ENCODE results near the gene ALX4. TPM values are rescaled to one million over a fixed set of nuclear protein-coding genes. Genes with fewer than 3 reads are reported as not detected.

Gene ALX4
- total RNA-seq, 1 experiment from 2014 or later: not detected

- no peaks in the 10 kb centered on the region for H3K9me3 Mint-ChIP-seq (ENCODE audit: unreplicated experiment)
- H3K27me3 Mint-ChIP-seq (ENCODE audit: insufficient read depth, unreplicated experiment): no peaks in the 10 kb centered on the region
- peaks cover 6% of the 10 kb centered on the region for H3K36me3 Mint-ChIP-seq (ENCODE audit: insufficient read depth, unreplicated experiment)
- ChIA-PET CTCF (no interaction called here), POLR2A (interaction anchor here (1.9 kb wide), 1 partner anchor 13 kb away, joined by 4 read pairs; no protein-coding TSS in a partner anchor)
- intact Hi-C loops (cut with micrococcal nuclease): no loop called here
- H3K4me1 Mint-ChIP-seq (ENCODE audit: insufficient read depth, unreplicated experiment): no peaks in the 10 kb centered on the region
- no peak for TF ChIP-seq CTCF (IDR thresholded peaks at IDR 0.05; ENCODE audit: unreplicated experiment)
- H3K27ac Mint-ChIP-seq (ENCODE audit: low read depth, unreplicated experiment): no peak overlapping the region
- H3K4me3 Mint-ChIP-seq (ENCODE audit: unreplicated experiment): no peak overlapping the region
- no peak for DNase-seq (ENCODE audit: unreplicated experiment)
- no TSS peak for BruUV-seq (replicated peaks)
Observed at GRCh38 chr11:44226490-44226889, 83.4 kb downstream of the ALX4 start.

GRCh38 chr11:44224867-44225501, 85.0 kb downstream of the ALX4 start:
- no peak for TF ChIP-seq CTCF (IDR thresholded peaks at IDR 0.05; ENCODE audit: unreplicated experiment)
- H3K27ac Mint-ChIP-seq (ENCODE audit: low read depth, unreplicated experiment): no peak overlapping the region
- no TSS peak for BruUV-seq (replicated peaks)
- H3K4me3 Mint-ChIP-seq (ENCODE audit: unreplicated experiment): no peak overlapping the region
- no peaks in the 10 kb centered on the region for H3K27me3 Mint-ChIP-seq (ENCODE audit: insufficient read depth, unreplicated experiment)
- peaks cover 12% of the 10 kb centered on the region for H3K36me3 Mint-ChIP-seq (ENCODE audit: insufficient read depth, unreplicated experiment)
- DNase-seq (ENCODE audit: unreplicated experiment): no peak
- H3K4me1 Mint-ChIP-seq (ENCODE audit: insufficient read depth, unreplicated experiment): peaks cover 8% of the 10 kb centered on the region
- intact Hi-C loops (cut with micrococcal nuclease): no loop called here
- POLR2A ChIA-PET: interaction anchor here (0.5 kb wide), 1 partner anchor 755 kb away, joined by 4 read pairs; no protein-coding TSS in a partner anchor
- CTCF ChIA-PET: no interaction called here
- H3K9me3 Mint-ChIP-seq (ENCODE audit: unreplicated experiment): no peaks in the 10 kb centered on the region

GRCh38 chr11:44223238-44223637, 86.7 kb downstream of the ALX4 start:
- H3K9me3 Mint-ChIP-seq (ENCODE audit: unreplicated experiment): no peaks in the 10 kb centered on the region
- intact Hi-C loops (cut with micrococcal nuclease): no loop called here
- TF ChIP-seq CTCF (IDR thresholded peaks at IDR 0.05; ENCODE audit: unreplicated experiment): no peak
- BruUV-seq (replicated peaks): no TSS peak
- no peak overlapping the region for H3K4me3 Mint-ChIP-seq (ENCODE audit: unreplicated experiment)
- ChIA-PET CTCF (interaction anchor here (0.7 kb wide), 1 partner anchor 634 kb away, joined by 3 read pairs; no protein-coding TSS in a partner anchor), POLR2A (no interaction called here)
- H3K27me3 Mint-ChIP-seq (ENCODE audit: insufficient read depth, unreplicated experiment): no peaks in the 10 kb centered on the region
- DNase-seq (ENCODE audit: unreplicated experiment): no peak
- H3K4me1 Mint-ChIP-seq (ENCODE audit: insufficient read depth, unreplicated experiment): peaks cover 8% of the 10 kb centered on the region
- peaks cover 7% of the 10 kb centered on the region for H3K36me3 Mint-ChIP-seq (ENCODE audit: insufficient read depth, unreplicated experiment)
- H3K27ac Mint-ChIP-seq (ENCODE audit: low read depth, unreplicated experiment): no peak overlapping the region

- no TSS peak for BruUV-seq (replicated peaks)
- TF ChIP-seq CTCF (IDR thresholded peaks at IDR 0.05; ENCODE audit: unreplicated experiment): no peak
- no peaks in the 10 kb centered on the region for H3K9me3 Mint-ChIP-seq (ENCODE audit: unreplicated experiment)
- H3K27ac Mint-ChIP-seq (ENCODE audit: low read depth, unreplicated experiment): no peak overlapping the region
- H3K4me1 Mint-ChIP-seq (ENCODE audit: insufficient read depth, unreplicated experiment): peaks cover 8% of the 10 kb centered on the region
- no peak overlapping the region for H3K4me3 Mint-ChIP-seq (ENCODE audit: unreplicated experiment)
- ChIA-PET CTCF (interaction anchor here (0.8 kb wide), 1 partner anchor 66 kb away, joined by 3 read pairs; no protein-coding TSS in a partner anchor), POLR2A (no interaction called here)
- no peak for DNase-seq (ENCODE audit: unreplicated experiment)
- intact Hi-C loops (cut with micrococcal nuclease): no loop called here
- peaks cover 7% of the 10 kb centered on the region for H3K36me3 Mint-ChIP-seq (ENCODE audit: insufficient read depth, unreplicated experiment)
- no peaks in the 10 kb centered on the region for H3K27me3 Mint-ChIP-seq (ENCODE audit: insufficient read depth, unreplicated experiment)
Observed at GRCh38 chr11:44221992-44222391, 87.9 kb downstream of the ALX4 start.

Measured in MCF 10A (cell line).